Non-pigmented ciliary epithelial cell (primary cell): ENCODE measurements around the gene CHERP.

ENCODE experiments used
- DNase-seq: peaks from one replicate; pipeline ENCODE4 v3.0.0-alpha.2; 2010; ENCODE audit warnings: low read depth

CHERP gene, protein sequence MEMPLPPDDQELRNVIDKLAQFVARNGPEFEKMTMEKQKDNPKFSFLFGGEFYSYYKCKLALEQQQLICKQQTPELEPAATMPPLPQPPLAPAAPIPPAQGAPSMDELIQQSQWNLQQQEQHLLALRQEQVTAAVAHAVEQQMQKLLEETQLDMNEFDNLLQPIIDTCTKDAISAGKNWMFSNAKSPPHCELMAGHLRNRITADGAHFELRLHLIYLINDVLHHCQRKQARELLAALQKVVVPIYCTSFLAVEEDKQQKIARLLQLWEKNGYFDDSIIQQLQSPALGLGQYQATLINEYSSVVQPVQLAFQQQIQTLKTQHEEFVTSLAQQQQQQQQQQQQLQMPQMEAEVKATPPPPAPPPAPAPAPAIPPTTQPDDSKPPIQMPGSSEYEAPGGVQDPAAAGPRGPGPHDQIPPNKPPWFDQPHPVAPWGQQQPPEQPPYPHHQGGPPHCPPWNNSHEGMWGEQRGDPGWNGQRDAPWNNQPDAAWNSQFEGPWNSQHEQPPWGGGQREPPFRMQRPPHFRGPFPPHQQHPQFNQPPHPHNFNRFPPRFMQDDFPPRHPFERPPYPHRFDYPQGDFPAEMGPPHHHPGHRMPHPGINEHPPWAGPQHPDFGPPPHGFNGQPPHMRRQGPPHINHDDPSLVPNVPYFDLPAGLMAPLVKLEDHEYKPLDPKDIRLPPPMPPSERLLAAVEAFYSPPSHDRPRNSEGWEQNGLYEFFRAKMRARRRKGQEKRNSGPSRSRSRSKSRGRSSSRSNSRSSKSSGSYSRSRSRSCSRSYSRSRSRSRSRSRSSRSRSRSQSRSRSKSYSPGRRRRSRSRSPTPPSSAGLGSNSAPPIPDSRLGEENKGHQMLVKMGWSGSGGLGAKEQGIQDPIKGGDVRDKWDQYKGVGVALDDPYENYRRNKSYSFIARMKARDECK

DNA sequence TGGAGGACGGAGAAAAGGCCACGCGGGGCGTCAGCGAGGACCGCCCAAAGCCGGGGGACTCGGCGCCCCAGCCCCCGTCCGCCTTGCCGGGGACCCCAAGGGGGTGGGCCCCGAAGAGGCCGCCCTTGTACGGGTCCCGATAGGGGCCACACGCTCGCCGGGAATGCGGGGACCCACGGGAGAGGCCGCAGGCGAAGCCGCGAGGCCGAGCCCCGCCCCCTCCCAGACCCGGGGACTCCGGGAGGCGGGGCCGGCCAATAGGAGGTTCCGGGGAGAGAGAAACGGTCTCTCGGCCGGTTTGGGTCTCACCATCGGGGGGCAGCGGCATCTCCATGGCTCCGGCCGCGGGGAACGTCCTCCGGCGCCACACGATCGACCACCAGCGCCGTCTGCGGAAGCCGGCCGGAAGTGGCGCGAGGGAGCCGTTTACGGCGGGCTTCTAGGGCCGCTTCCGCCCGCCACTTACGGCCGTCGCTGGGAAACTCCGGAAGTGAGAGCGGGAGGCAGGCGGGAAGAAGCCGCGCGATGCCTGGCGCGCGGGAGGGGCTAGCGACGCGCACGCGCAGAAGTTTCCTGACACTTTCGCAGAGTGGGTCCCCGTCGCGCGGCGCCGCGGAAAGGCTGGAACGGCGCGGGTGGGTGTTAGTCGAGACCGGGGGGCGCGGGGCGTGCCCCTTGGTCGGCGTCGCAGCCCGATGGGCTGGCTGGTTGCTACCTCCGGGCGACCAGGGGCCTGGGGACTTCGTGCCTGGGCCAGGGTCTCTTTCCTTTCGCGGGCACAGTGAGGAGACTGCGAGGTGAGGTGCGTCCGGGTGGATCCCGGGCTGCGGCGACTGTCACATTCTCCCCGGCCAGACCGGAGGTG is at the start of gene CHERP:
CHERP (minus strand) TSS at position 393 of the 865 bp plus-strand sequence; CDS start at position 334, 59 bp downstream.
- DNase-seq, result peak; percentile 51

DNA sequence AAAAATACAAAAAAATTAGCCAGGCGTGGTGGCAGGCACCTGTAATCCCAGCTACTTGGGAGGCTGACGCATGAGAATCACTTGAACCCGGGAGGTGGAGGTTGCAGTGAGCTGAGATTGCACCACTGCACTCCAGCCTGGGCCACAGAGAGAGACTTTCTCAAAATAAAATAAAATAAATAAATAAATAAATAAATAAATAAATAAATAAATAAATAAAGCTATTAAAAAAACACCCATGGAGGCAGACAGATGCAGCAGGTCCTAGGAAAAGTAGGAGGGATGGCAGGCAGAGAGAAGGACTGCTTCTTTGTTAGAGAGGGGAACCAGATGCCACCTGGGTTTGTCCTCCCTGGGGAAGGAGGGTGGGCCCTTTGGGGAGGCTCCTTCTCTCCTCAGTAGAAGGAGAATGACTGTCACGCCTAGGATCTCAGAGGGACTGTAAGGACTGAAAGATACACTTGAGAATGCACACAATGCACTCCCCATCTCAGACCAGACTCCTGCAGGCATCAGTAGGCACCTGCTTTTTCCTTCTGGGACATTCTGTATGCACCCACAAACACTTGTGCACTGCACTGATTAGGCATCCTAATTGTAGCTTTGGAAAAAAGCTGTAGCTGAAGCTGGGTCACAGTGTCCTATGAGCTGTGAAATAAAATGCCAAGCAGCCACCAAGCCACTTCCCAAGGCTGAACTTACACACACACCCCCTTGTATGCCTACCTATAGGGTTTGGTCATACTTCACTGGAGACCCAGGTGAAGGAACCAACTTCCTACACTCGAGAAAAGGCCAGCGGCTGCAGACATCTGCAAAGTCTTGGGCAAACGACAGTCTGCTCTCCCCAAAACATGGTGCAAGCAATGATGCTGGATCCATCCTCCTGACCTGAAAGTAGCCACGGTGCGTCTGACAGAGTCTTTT is 48.9 kb upstream of the CHERP start:
- no peak for DNase-seq

- no peak for DNase-seq
Observed at GRCh38 chr19:16589917-16590316, 47.7 kb upstream of the CHERP start.

DNA sequence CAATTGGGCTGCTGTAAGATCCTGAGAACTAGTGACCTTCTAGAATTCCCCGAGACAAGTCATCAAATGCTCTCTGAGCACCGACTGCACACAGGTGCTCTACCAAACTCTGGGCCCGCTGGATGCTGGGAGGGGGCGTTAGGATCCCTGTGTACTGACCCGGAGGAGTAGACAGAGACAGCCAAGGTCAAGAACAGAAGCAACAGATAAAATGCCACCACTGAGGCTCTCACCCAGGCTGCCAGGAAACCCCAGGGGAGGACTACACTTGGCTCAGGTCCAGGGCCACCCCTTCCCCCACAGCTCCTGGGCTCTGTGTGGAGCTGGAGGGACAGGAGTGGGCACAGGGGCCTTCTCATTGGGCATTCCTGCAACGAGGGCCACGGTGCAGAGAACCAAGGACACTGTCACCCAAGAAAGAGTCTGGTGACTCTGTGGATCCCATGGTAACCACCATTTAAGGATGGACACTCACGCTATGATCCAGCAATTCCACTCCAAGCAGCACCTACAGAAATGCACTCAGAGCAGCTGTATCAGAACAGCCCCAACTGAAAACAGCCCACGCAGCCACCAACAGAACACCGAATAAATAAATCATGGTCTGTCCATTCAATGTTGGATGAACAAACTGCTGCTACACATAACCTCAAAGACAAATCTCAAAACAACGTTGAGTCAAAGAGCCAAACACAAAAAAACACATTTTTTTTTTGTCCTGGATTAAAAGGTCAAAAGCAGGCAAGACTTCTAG is 46.8 kb upstream of the CHERP start:
- no peak for DNase-seq

DNA sequence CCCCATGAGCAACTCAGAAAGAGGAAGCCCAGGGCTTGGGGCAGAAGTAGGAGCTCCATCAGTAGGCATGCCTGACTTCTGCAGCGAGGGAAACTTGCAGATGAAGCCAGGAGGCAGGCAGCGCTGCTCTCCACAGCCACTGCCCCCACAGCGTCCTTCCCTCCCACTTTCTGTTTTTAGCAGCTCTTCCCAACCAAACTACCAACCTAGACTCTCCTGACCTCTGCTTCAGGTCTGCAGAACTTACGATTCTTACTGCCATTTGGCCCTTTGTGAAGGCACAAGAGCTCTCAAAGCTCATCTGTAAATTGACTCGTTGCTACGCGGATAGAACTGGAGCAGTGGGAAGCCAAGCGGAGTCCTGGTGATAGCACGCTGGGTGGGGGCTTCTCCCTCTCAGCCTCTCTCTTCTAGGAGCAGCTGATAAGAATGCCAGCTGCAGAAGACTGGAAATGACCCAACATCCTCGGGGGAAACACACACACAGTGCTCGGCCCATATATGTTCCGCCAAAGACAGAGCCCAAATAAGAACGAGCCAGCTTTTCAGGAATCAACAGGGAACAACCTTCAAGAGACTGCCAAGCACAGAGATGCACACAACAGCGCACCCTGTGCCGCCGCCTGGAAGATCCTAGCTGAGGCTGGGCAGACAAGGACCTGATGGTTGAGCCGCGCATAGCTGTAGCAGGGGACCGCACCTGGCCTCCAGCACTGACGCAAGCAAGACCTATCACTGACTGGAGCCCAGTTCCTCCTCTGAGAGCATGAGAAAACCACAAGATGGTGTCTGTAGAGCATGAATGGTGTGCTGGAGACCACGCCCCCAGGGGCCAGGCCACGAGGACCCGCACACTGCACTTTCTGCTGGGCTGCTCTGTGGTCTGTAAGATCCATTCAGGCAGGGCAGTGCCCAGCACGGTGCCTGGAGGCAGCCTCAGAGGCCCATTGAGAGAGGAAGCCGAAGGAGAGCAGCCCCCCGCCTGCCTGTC is 45.9 kb upstream of the CHERP start:
- no peak for DNase-seq

DNA sequence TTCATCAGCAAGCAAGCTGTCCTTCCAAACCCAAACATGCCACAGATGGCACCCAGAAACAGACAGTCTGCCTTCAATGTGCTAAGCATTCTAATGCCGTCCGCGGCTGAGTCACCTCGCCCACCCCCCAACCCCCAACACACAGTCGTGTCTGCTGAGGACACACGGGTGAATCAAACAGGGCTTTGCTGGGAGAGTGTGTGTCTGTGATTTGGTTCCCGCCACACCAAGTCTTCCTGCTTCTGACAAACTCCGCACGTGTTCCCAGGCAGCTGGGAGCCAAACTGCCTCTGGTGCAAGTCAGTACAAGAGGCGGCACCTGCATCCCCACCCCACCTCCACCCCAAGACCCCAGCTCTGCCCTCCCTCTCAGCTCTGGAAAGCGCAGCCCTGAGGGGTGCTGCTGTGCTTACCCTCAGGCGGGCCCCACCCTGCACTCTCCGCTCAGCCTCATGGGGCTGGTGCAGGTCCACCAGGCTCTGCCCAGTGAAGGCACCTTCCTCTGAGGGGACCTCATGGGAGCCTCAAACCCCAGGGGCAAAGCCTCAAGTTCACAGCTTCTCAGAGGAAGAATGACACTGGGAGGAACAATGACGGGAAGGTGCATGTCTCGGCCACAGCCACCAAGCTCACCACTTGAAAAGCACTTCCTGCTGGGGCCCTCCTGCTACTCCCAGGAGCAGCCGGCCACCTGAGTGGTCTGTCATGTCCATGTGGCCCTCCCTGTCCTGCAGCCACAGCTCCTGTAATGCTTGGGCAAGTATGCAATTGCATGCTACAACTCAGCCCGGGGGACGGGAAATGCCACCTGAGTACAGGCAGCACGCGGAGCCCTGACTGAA is 45.0 kb upstream of the CHERP start:
- DNase-seq, result no peak

DNA sequence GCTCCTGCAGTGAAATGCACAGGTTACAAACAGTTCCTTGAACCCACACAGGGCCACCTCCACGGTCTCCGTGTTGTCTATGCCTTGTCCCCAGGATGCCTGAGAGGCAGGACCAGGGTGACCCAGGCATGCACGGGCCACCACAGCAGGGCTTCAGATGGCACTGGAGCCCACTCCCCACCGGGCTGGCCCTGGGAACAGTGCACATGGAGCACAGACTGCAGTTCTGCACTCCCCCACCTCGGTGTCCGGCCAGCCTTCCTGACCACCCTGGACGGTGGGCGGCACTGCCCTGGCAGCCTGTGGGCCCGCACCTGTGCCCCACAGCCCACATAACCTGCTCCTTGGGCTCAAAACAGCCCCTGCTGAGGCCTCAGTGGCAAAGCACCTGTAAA is 44.2 kb upstream of the CHERP start:
- no peak for DNase-seq

- no peak for DNase-seq
Observed at GRCh38 chr19:16585808-16586476, 43.7 kb upstream of the CHERP start.

DNA sequence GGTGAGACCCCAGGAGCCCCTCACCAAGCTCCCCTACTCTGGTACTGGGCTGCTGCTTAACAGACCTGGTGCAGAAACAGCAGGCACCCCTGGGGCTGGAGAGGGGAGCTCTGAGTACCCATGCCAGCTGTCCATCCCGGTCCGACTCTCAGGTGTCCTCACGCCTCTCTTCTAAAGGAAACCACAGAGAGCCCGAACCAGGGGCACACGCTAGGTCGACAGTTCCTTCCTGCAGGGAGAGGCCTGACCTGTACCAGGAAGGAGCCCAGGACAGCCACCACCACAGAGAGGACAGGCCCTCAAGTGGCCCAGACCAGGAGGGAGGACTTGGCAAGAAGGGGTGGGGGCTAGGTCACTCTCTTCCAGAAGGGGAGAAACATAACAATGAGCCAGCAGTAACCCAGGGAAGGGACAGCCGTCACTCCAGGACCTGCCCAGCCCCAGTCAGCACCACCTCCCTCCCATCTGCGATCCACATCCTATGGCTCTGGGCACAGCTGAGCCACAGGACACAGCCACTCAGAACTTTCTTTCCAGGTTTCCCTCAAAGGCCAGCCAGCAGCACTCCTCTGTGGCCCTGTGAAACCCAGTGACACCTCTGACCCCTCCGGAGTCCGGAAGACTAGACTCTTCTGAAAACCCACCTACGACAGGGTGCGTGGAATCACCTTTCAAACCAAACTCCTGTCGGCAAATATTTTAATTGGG is 43.0 kb upstream of the CHERP start:
- DNase-seq, result no peak

- DNase-seq, result no peak
Observed at GRCh38 chr19:16584248-16585093, 42.2 kb upstream of the CHERP start.

GRCh38 chr19:16582486-16583261 is 40.4 kb upstream of the CHERP start:
- DNase-seq, result no peak

DNA sequence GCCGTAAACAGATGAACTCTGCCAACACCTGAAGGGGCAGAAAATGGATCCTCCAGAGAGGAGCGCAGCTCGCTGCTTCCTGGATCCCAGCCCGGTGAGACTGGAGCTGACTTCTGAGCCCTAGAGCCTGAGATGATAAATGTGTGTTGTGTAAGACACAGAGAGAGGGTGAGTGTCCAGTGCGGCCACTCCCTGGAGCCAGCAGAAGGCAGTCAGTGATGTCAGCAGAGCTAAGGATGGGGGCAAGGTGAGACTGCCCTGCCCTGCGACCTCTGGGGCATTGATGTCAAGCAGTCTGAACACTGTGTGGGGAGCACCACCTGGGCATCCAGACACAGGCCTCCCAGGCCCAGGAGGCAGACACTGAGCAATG is 39.7 kb upstream of the CHERP start:
- no peak for DNase-seq

DNA sequence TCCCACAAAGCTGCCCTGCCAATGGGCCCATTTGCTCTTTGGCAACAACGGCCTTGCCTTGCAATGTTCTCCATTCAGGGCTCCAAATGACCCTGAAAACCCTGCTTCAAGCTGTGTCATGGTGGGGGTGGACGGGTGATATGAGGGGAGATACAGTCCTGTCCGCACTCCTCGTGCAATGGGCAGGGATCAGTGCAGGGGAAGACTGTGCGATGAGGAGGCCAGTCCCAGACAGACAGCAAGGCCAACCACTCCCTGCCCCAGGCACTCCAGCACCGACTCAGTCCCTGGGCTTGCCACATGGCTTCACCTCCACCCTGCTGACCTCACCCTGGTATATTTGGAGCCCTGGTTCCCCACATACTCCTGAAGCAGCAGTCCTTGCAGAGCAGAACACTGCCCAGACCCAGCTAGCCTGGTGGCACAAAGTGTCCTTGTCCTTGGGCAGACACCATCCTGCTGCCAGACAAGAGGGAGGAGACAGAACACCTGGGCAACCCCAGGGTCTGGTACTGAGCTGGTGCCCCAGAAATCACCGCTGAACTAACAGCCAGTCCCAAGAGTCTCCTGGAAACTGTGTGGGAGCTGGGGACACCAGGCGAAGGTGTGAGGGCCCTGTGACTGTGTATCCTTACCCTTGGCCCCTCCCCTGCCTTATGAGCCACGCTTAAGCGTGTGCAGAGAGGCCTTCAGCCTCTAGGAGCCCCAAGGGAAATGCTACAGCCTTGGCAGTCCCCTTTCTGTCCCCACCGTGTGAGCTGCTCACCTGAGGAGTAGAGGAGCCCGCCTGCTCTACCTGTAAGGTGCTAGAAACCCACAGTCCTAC is 39.1 kb upstream of the CHERP start:
- DNase-seq, result no peak

DNA sequence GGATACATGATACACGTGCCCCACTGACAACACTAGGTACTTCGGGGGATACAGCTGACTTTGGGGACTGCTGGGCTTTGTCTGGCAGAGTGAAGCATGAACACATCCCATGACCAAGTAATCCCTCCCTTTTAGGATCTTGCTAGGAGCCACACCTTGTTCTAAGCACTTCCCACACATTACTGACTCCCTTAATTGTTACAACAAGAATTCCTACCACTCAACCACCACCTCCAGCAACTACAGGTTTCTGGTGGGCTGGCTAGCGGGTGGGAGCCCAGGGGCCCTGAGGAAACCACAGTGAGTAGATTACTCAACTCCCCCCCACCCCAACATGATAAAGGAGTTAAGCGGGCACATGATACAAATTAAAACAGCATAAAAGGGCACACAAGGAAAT is 37.1 kb upstream of the CHERP start:
- no peak for DNase-seq
